Mononuclear cell (primary cell): ENCODE measurements around the gene CYP17A1. TPM values are rescaled to one million over a fixed set of nuclear protein-coding genes. Genes with fewer than 3 reads are reported as not detected.

ENCODE experiments used
- total RNA-seq: library from RNA; depleted of rRNA; stranded (reverse); fragments of >200 nt; gene quantifications from one replicate; pipeline ENCODE4 v1.2.3, GENCODE V29; 2012

CYP17A1 gene
- total RNA-seq, 1 donor, result not detected

Other genes starting within 250 kb of the CYP17A1 start
- 89.0 TPM for gene TRIM8, start 192.9 kb downstream of the CYP17A1 start, total RNA-seq
- gene ARL3, start 123.0 kb downstream of the CYP17A1 start, total RNA-seq, result 0.84 TPM
- gene SFXN2, start 122.8 kb downstream of the CYP17A1 start, total RNA-seq, result 2.2 TPM
- gene WBP1L, start 93.5 kb downstream of the CYP17A1 start, total RNA-seq, result 6.7 TPM
- gene BORCS7, start 16.8 kb upstream of the CYP17A1 start, total RNA-seq, result 46.8 TPM
- gene AS3MT, start 32.1 kb upstream of the CYP17A1 start, total RNA-seq, result 1.7 TPM
- gene CNNM2, start 80.9 kb upstream of the CYP17A1 start, total RNA-seq, result 7.3 TPM